ENCODE data around the gene SNX24.

Gene SNX24

DNA sequence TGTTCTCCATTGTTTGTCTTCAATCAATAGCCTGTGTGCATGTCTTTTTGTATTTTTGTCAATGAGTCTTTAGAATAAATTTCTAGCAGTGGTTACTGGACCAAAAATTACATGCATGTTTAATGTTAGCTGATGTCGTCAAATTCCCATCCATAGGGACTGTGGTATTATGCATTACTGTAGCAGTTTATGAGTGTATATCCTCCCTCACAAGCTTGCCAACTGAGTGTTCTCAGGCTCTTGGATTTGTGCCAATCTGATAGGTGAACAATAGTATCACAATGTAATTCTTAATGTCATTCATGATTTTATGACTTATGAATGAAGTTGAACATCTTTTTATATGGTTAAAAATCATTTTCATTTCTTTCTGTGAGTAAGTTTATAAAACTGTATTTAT lies 13.0 kb downstream of the SNX24 start:
- Histone ChIP-seq H4K20me1 (ENCODE audit: low read depth, low read length) (no peaks in the 10 kb centered on the region), H3K36me3 (ENCODE audit: low read length) (no peaks in the 10 kb centered on the region), H3K9me2 (replicated peaks; ENCODE audit: insufficient read depth, low read length) (no peaks in the 10 kb centered on the region), H3K79me2 (ENCODE audit: insufficient read depth, low read length) (no peaks in the 10 kb centered on the region), H2AFZ (ENCODE audit: low read depth, low read length, severe bottlenecking) (no peak overlapping the region), H3K9me3 (ENCODE audit: insufficient read depth, low read length) (no peaks in the 10 kb centered on the region), H3K27ac (ENCODE audit: low read depth, low read length) (no peak overlapping the region), H3K4me3 (ENCODE audit: insufficient read depth, low read length, poor library complexity, severe bottlenecking) (no peak overlapping the region), H3K9ac (ENCODE audit: low read length) (no peak overlapping the region), H3K4me2 (ENCODE audit: low read depth, low read length, poor library complexity, severe bottlenecking) (no peak overlapping the region), H3K27me3 (ENCODE audit: low read length) (no peaks in the 10 kb centered on the region), H3F3A (ENCODE audit: insufficient read depth) (no peaks in the 10 kb centered on the region)
- no peak for TF ChIP-seq EZH2phosphoT487 (conservative IDR thresholded peaks at IDR 0.05; ENCODE audit: low read length)
- TF ChIP-seq, protein P1, sequence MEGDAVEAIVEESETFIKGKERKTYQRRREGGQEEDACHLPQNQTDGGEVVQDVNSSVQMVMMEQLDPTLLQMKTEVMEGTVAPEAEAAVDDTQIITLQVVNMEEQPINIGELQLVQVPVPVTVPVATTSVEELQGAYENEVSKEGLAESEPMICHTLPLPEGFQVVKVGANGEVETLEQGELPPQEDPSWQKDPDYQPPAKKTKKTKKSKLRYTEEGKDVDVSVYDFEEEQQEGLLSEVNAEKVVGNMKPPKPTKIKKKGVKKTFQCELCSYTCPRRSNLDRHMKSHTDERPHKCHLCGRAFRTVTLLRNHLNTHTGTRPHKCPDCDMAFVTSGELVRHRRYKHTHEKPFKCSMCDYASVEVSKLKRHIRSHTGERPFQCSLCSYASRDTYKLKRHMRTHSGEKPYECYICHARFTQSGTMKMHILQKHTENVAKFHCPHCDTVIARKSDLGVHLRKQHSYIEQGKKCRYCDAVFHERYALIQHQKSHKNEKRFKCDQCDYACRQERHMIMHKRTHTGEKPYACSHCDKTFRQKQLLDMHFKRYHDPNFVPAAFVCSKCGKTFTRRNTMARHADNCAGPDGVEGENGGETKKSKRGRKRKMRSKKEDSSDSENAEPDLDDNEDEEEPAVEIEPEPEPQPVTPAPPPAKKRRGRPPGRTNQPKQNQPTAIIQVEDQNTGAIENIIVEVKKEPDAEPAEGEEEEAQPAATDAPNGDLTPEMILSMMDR (IDR thresholded peaks at IDR 0.05; ENCODE audit: insufficient read depth, low read length, poor library complexity, severe bottlenecking), result no peak

DNA sequence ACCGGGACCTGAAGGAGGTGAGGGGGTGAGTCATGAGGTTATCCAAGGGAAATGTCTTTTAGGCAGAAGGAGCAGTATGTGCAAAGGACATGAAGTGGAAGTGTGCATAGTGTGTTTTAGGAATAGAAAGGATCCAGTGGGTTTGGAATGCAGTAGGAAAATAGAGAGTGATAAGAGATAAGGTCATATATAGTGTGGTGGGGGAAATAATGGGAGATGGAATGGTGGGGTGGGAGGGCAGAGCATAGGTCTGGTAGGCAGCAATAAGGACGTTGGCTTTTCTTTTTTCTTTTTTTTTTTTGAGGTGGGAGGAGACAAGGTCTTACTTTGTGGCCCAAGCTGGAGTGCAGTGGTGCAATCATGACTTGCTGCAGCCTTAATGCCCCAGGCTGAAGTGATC lies 17.8 kb downstream of the SNX24 start:
- no peak for TF ChIP-seq EZH2phosphoT487 (conservative IDR thresholded peaks at IDR 0.05; ENCODE audit: low read length)
- TF ChIP-seq, protein P1 (IDR thresholded peaks at IDR 0.05; ENCODE audit: insufficient read depth, low read length, poor library complexity, severe bottlenecking), result no peak
- Histone ChIP-seq H3K27ac (ENCODE audit: low read depth, low read length) (no peak overlapping the region), H2AFZ (ENCODE audit: low read depth, low read length, severe bottlenecking) (no peak overlapping the region), H4K20me1 (ENCODE audit: low read depth, low read length) (no peaks in the 10 kb centered on the region), H3K4me2 (ENCODE audit: low read depth, low read length, poor library complexity, severe bottlenecking) (no peak overlapping the region), H3K79me2 (ENCODE audit: insufficient read depth, low read length) (no peaks in the 10 kb centered on the region), H3F3A (ENCODE audit: insufficient read depth) (no peaks in the 10 kb centered on the region), H3K36me3 (ENCODE audit: low read length) (no peaks in the 10 kb centered on the region), H3K9me2 (replicated peaks; ENCODE audit: insufficient read depth, low read length) (no peaks in the 10 kb centered on the region), H3K9ac (ENCODE audit: low read length) (no peak overlapping the region), H3K4me3 (ENCODE audit: insufficient read depth, low read length, poor library complexity, severe bottlenecking) (no peak overlapping the region), H3K27me3 (ENCODE audit: low read length) (no peaks in the 10 kb centered on the region), H3K9me3 (ENCODE audit: insufficient read depth, low read length) (no peaks in the 10 kb centered on the region)

DNA sequence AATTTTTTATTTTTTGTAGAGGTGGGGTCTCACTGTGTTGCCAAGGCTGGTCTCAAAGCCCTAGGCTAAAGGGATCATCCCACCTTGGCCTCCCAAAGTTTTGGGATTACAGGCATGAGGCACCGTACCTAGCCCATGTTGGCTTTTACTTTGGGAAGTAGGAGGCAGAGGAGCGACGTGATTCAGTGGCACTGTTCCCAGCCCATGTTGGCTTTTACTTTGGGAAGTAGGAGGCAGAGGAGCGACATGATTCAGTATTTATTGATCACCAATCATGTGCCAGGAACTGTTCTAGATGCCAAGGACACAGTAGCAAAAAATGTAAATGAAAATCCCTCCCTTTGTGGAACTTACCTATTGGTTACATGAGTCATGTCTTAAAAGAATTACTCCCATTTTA lies 18.3 kb downstream of the SNX24 start:
- no peaks in the 10 kb centered on the region for H3K9me2 ChIP-seq (replicated peaks; ENCODE audit: insufficient read depth, low read length)
- H2AFZ ChIP-seq (ENCODE audit: low read depth, low read length, severe bottlenecking), result no peak overlapping the region
- H4K20me1 ChIP-seq (ENCODE audit: low read depth, low read length), result no peaks in the 10 kb centered on the region
- no peak overlapping the region for H3K4me2 ChIP-seq (ENCODE audit: low read depth, low read length, poor library complexity, severe bottlenecking)
- no peak overlapping the region for H3K9ac ChIP-seq (ENCODE audit: low read length)
- H3K27me3 ChIP-seq (ENCODE audit: low read length), result no peaks in the 10 kb centered on the region
- H3K79me2 ChIP-seq (ENCODE audit: insufficient read depth, low read length), result no peaks in the 10 kb centered on the region
- H3K27ac ChIP-seq (ENCODE audit: low read depth, low read length), result no peak overlapping the region
- H3K36me3 ChIP-seq (ENCODE audit: low read length), result no peaks in the 10 kb centered on the region
- H3F3A ChIP-seq (ENCODE audit: insufficient read depth), result no peaks in the 10 kb centered on the region
- TF ChIP-seq, protein P1 (IDR thresholded peaks at IDR 0.05; ENCODE audit: insufficient read depth, low read length, poor library complexity, severe bottlenecking), result no peak
- TF ChIP-seq EZH2phosphoT487 (conservative IDR thresholded peaks at IDR 0.05; ENCODE audit: low read length), result no peak
- no peaks in the 10 kb centered on the region for H3K9me3 ChIP-seq (ENCODE audit: insufficient read depth, low read length)
- no peak overlapping the region for H3K4me3 ChIP-seq (ENCODE audit: insufficient read depth, low read length, poor library complexity, severe bottlenecking)

All from SU-DHL-6 (cell line).